ENCODE results near the gene SEMA4B.

The SEMA4B gene

GRCh38 chr15:90207252-90207651 is 6.1 kb downstream of the SEMA4B start:
- no peak for DNase-seq

DNA sequence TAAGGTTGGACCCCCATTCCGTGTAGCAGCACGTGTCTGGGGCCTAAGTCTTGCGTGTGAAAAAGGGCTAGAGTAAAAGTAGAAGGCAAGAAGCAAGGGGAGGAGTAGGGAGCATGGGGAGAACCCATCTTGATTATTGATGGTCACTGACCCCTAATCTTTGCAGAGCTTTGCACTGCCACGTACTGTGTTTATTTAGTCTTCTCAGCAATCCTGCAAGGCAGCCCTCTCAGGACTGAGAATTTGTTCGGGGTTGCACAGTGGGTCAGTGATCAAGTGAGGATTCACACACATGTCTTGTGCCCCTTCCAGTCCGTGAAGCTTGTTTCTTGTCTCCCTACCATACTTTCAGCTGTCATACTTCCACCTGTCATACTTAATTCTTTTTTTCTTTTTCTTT is 7.2 kb downstream of the SEMA4B start:
- no peak for DNase-seq

GRCh38 chr15:90209591-90209990 is 8.5 kb downstream of the SEMA4B start:
- DNase-seq = no peak

DNA sequence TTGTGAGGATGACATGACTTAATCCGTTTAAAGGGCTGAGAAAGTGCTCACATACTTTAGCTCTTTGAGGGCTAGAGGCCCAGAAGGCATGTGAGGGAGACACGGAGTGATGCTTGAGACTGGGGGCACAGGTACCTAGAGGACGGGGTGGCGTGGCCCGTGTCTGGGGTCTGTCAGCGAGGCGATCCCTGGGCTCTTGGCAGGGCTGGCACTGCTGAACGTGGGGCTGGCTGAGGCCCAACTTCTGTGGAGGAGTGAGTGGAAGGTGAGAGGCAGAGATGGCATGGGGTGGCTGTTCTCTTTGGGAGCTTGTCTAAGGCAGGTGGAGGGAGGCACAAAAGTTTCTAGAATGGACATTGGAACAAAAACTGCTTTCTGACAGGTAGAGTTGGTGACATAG is 9.5 kb downstream of the SEMA4B start:
- DNase-seq = no peak

GRCh38 chr15:90211009-90211408 is 9.9 kb downstream of the SEMA4B start:
- DNase-seq = no peak

- DNase-seq = no peak
Measured at GRCh38 chr15:90211440-90212143, 10.5 kb downstream of the SEMA4B start.

GRCh38 chr15:90212221-90213098 is 11.3 kb downstream of the SEMA4B start:
- DNase-seq = no peak

DNA sequence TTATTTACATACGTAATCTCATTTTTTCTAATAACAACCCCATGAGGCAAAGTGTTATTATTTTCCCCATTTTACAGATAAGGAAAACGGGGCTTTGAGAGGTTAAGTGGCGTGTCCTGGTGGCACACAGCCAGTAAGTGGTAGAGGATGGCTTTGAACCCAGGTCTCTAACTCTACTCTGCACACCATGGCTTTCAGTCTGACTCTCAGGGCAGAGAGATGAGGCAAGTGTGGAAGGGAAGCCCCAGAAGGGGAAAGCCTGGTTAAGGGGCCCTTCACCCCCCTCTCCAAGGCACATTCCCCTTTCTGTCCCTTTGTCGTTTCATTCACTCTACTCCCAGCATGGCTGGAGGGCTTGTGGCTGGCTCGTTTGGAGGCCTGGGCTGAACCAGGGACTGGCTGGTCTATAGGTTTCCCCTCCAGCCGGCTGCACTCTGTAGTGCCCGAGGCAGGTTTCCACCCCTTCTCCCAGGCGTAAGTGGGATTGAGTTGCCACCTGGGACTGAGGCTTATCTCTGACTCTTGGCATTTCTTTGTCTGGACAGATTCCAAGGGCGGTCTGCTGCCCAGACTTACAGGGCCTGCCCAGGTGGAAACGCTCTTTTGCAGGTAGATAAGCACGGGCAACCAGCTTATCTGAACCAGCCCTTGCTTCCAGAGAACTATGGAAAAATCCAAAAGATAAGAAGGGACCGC is 12.1 kb downstream of the SEMA4B start:
- DNase-seq = no peak

GRCh38 chr15:90213818-90214204 is 12.7 kb downstream of the SEMA4B start:
- no peak for DNase-seq

DNA sequence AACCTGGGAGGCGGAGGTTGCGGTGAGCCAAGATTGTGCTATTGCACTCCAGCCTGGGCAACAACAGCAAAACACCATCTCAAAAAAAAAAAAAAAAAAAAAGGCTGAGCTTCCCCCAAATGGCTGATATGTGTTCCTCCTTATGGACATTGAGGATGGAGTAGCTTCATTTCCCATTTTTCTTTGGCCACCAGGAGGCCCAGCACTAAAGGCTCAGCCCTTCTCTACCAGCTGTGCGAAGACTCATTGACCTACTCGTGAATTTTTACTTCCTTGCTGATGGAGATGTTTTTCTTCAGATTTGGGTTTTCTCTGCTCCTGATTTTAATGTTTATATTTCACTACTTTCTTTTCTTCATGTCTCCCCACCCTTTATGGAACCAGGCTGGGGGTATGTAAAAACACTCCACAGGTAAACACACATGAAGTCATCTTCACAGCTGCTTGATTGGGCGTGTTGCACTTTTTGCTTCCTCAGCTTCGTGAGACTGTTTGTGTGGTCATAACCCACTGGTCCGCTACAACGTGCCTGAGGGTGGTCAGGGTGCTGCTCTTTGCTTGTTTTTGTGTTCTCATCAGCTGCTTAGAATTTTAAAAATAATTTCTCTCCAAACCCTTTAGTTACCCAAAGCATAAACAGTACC is 13.5 kb downstream of the SEMA4B start:
- DNase-seq = peak; percentile 23

DNA sequence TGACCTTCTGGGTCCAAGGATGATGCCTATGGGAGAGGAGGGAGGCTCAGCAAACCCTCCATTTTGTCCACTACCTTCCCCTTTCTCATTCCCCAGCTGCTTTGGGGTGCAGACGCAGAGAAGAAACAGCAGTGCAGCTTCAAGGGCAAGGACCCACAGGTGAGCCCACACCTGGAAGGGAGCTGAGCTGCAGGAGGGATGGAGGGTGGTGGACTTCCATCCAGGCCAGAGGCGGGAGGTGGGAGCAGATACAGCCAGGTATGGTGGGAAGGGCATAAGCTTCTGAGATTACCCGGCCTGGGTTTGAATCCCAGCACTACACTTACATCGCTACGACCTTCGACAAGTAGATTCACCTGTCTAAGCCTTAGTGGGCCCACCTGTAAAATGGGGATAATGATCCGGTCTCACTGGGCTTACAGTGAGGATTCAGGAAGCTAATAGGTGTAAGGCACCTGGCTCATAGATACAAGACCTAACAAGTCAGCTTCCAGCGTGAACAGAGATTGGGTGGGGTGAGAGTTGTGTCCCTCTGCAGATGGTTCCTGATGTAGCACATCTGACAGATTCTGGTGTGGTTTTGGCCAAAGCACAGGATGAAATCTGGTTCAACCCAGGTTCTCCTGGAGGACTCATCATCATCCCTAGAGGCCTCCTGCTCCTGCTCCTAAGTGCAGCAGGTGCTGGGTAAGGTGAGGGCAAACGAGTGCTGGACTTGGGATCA is 16.7 kb downstream of the SEMA4B start:
- no peak for DNase-seq

GRCh38 chr15:90219421-90220141 is 18.5 kb downstream of the SEMA4B start:
- no peak for DNase-seq

- DNase-seq = peak; percentile 9
Measured at GRCh38 chr15:90221246-90221900, 20.2 kb downstream of the SEMA4B start.

DNA sequence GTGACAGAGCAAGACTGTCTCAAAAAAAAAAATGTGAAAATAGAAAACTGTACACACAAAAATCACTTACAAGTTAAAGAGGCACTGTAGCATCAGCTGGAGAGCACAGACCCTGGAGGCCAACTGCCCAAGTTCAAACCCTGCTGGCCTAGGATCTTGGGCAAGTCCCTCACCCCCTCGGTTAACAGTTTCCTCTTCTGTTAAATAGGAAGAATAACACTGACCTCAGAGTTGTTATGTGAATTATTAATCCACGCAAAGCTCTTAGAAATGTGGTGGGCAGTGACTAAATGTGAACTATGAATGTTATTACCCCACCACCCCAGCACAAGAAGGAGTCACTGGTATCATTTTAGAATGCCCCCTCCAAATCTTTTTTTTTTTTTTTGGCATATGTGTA is 21.4 kb downstream of the SEMA4B start:
- no peak for DNase-seq

- DNase-seq = no peak
Measured at GRCh38 chr15:90223441-90224165, 22.5 kb downstream of the SEMA4B start.

- no peak for DNase-seq
Measured at GRCh38 chr15:90225047-90225446, 23.9 kb downstream of the SEMA4B start.

- no peak for DNase-seq
Measured at GRCh38 chr15:90225504-90226234, 24.5 kb downstream of the SEMA4B start.

DNA sequence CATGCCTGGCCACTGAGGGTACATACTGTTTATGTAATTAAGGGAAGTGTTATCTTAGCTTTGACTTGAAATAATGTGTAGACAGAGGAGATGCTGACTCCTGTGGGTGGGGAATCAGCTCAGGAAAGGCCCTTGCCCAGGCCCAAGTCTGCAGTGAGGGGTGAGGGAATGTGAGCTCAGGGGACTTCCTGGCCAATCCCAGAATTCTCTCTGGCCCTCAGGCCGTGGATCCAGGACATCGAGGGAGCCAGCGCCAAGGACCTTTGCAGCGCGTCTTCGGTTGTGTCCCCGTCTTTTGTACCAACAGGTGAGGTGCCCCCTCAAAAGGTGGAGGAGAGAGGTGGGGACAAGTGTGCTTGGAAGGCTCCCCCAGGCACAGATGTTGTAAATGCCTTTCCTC is 26.2 kb downstream of the SEMA4B start:
- no peak for DNase-seq

GRCh38 chr15:90227816-90228772 is 27.0 kb downstream of the SEMA4B start:
- DNase-seq = no peak
